RPMI8226 (cell line): ENCODE results near the gene PIRT.

Source experiments
- DNase-seq: peaks from one replicate; pipeline ENCODE4 v3.0.0-alpha.2; 2015

PIRT gene

DNA sequence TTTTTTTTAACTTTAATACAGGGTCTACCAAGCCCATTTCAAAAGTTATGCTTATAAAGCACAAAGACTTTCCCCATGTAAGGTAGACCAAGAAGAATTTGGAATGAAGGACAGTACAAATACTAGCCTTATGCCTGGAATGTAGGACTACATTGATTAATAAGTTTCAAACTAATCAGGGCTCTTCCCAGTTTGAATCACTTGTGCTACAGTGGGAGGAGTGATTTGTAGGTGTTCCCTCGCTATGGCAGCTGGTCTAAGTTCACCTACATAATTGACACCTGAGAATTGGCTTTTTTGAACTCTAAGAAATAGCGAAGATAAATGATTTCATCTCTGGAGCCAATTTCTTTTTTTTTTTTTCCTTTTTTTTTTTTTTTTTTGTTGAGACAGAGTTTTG is 52.6 kb downstream of the PIRT start:
- DNase-seq, result no peak

DNA sequence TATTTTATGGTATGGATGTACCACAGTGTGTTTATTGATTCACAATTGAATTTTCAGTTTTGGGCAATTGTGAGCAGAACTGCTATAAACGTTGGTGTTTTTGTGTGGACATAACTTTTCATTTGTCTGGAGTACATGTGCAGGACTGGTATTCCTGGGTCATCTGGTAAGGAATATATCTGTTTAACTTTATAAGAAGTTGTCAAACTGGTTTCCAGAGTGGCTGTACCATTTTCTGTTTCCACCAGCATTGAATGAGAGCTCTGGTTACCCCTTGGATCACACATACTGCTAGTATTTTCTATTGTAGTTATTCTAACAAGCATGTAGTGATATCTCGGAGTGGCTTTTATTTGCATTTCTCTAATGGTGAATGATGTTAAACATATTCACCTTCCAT is 58.3 kb downstream of the PIRT start:
- DNase-seq, result no peak

DNA sequence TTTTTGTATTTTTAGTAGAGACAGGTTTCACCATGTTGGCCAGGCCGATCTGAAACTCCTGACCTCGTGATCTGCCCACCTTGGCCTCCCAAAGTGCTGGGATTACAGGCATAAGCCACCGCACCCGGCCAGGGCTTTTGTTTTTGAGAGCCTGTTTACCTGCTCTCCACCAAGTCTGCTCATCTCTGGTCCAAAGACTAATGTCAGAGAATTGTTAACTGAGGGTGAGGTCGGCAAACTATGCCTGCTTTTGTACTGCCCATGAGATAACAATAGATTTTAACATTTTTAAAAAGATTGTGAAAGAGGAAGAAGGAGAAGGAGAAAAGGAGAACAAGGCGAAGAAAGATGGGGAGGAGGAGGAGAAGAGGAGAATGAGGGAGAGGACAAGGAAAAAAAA is 60.0 kb downstream of the PIRT start:
- no peak for DNase-seq

DNA sequence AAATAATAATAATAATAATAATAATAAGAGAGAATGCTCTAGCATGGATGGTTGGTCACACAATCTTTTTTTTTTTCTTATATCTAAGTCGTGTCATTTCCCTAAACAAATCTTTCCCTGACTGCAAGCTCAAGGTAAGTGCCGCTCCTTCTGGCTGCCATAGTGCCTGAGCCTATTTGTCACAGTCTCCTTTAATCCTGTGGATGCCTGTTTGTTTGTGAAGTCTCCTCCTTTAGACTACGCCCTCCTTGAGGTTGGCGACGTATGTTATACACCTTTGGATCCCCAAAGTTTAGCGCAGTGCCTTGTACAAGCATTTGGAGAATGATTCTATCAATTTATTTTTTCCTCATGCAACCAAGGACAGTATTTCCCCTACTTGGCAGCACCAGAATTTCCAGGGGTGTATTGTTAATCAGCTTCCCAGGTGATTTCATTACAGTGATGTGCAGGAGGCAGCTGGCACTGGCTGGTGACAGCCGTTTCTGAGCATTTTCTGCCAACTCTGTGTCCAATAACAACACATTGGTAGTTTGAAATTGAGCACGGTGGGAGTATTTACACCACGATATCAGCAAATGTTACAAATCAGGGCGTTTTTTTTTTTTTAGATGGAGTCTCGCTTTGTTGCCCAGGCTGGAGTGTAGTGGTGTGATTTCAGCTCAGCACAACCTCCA is 60.6 kb downstream of the PIRT start:
- no peak for DNase-seq

DNA sequence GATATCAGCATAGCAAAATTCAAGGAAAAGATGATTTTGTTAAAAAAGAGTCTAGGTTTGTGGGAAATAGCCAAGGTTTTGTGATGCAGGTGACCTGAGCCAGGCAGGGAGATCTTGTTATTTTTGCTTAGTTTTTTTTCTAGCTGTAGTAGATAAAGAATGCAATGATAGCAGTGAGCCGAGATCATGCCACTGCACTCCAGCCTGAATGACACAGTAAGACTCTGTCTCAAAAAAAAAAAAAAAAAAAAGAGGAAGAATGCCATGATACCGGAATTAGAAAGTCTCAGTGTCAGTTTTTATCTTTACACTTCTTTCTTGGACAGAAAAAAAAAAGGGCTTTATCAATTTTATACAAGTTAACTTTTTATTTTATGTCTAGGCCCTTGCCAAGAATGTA is 61.5 kb downstream of the PIRT start:
- no peak for DNase-seq

DNA sequence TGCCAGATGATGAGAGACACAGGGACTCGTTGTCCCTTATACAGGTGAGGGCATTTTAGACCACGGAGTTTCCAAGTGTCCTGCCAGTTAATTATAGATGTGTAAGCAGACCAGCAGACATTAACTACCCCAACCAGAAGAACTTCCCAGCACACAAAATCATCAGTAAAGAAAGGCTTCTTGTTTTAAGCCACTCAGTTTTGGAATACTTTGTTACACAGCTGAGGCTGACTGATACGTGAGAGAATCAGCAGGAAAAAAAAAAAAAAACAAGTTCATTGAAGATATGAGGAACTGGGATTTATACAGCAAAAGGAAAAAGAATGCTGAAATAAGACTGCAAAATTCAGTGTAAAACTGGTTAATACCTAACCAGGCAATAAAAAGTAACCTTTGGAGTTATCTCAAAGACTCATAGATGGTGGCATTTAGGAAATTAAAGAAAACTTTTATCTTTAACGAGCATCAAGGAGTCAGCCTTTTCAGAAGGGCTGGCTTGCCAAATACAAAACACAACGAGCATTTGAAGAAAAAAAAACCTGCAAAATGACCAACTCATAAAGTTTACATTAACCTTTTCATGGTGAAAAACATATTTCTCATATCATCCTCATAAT is 62.0 kb downstream of the PIRT start:
- DNase-seq, result no peak

DNA sequence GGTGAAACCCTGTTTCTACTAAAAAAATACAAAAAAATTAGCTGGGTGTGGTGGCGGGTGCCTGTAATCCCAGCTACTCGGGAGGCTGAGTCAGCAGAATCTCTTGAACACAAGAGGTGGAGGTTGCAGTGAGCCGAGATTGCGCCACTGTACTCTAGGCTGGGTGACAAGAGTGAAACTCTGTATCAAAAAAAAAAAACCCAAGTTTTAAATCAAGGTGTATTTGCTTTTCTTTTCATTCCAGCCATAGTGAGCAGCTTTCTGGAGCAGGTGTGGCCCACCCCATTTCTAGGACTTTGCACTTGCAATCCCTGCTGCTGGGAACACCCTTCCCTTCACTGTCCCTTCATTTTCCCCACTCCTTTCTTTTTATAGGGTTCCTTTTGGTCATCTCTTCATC is 62.8 kb downstream of the PIRT start:
- no peak for DNase-seq

DNA sequence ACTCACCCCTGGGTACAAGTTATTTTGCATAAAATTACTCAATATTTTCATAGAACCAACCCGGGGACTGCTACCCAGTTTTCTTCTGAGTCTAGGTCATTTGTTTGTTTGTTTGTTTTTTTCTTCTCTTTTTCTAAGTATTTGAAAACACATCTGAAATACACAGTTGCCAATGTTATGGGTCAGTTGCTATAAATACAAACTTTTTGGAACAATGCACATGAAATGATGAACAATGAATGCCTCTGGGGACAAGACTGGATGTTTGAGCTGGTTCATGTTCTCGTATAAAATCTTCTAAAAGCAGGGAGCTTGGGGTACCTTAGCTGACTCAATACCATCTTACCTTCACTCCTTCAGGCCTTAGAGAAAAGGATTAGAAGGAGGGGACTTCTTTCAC is 64.5 kb downstream of the PIRT start:
- DNase-seq, result no peak
